Progenitor cell of endocrine pancreas (in vitro differentiated cells): Measurements from ENCODE around the gene EBPL. TPM values are rescaled to one million over a fixed set of nuclear protein-coding genes. Genes with fewer than 3 reads are reported as not detected.

Experiments used
- DNase-seq: peaks from one replicate; pipeline ENCODE4 v3.0.0; 2021; ENCODE audit warnings: low spot score; ENCODE audit not compliant: unreplicated experiment
- H3K27ac Mint-ChIP-seq: 2 replicates; pipeline ENCODE4 v1.8.0; 2021; ENCODE audit warnings: mild to moderate bottlenecking, moderate library complexity, mixed read lengths
- H3K27me3 Mint-ChIP-seq: 2 replicates; pipeline ENCODE4 v1.8.0; 2021; ENCODE audit warnings: mixed read lengths
- H3K36me3 Mint-ChIP-seq: 2 replicates; pipeline ENCODE4 v1.8.0; 2022; ENCODE audit warnings: mixed read lengths; ENCODE audit not compliant: insufficient read depth
- H3K4me1 Mint-ChIP-seq: 2 replicates; pipeline ENCODE4 v1.8.0; 2021; ENCODE audit warnings: low read depth, mixed read lengths
- H3K4me3 Mint-ChIP-seq: 2 replicates; pipeline ENCODE4 v1.8.0; 2021; ENCODE audit warnings: low read depth, mild to moderate bottlenecking, moderate library complexity, mixed read lengths
- H3K9me3 Mint-ChIP-seq: 2 replicates; pipeline ENCODE4 v1.8.0; 2021; ENCODE audit warnings: low read depth, mixed read lengths
- total RNA-seq: library from RNA; stranded (reverse); gene quantifications from 2 replicates; pipeline ENCODE4 v1.2.1, GENCODE V29; 2021
- TF ChIP-seq, protein P1 (sequence below): fragments of 200-600 bp; sonication (generic); IDR thresholded peaks from one replicate; pipeline ENCODE4 v1.5.0; 2021; ENCODE audit warnings: antibody characterized with exemption, mild to moderate bottlenecking; ENCODE audit not compliant: unreplicated experiment

Gene EBPL
- total RNA-seq, 1 donor from 2014 or later = 53.9 TPM

DNA sequence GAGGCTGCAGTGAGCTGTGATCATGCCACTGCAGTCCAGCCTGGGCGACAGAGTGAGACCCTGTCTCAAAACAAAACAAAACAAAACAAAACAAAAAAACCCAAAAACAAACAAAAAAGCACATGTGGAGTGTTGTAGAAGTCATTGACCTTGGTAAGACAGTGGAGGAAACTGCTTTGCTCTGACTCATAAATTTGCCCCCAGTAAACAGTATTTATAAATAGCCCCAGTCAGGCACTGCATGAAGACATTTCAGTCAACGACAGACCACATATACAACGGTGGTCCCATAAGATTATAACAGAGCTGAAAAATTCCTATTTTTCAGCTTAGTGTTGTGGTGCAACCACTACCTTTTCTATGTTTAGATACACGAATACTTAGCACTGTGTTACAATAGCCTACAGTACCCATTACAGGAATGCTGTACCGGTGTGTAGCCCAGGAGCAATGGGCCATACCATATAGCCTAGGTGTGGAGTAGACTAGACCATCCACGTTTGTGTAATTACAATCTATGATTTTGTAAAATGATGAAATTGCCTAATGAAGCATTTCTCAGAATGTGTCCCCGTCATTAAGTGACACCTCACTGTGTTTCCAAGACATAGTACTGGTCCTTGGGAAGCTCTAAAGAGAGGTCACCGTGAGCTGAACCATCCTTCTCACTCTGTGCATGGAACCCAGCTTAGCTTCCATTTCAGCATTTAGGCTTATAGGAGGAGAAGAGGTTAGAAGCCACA, 61.9 kb downstream of the EBPL start:
- peaks cover 6% of the 10 kb centered on the region for H3K27me3 Mint-ChIP-seq

DNA sequence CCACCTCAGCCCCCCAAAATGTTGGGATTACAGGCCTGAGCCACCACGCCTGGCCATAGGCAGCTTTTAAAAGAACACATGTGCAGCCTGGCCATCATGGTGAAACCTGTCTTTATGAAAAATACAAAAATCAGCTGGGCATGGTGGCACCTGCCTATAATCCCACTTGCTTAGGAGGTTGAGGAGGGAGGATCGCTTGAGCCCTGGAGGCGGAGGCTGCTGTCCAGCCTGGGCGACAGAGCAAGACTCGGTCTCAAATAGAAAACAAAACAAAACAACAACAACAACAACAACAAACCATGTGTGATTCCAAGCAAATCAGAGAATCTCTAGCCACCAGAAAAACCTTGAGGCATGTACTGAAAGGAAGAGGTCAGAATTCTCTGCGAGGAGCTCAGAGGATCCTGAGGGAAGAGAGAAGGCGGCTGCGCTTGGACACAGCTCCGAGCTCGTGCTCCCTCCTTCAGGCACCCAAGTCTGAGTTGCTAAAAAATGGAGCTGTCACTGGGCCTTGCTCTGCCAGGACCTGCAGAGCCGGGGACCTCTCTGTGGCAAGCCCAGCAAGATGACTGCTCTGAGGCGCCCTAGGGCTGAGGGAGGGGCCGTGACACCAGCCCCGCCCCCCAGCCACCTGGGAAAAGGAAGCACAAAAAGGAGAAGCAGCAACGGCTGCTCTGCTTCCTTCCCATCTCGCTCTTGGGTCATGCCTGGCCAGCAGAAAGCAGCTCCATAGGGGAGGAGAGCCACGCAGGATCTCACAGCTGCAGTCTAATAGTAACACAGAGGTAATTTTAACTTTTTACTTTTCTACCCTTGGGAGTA, 63.2 kb downstream of the EBPL start, which contains the start of gene ARL11:
ARL11 (plus strand) TSS at position 677 of the 822 bp plus-strand sequence. CDS start 1,941 bp downstream, outside the sequence.
- H3K4me3 Mint-ChIP-seq = no peak within 1 kb of the TSS
- H3K27me3 Mint-ChIP-seq = peaks cover 1% of the 10 kb centered on the region
- H3K9me3 Mint-ChIP-seq = no peaks in the 10 kb centered on the region
- no peak within 1 kb of the TSS for H3K27ac Mint-ChIP-seq
- no peaks in the 10 kb centered on the region for H3K4me1 Mint-ChIP-seq
- TF ChIP-seq, protein P1, sequence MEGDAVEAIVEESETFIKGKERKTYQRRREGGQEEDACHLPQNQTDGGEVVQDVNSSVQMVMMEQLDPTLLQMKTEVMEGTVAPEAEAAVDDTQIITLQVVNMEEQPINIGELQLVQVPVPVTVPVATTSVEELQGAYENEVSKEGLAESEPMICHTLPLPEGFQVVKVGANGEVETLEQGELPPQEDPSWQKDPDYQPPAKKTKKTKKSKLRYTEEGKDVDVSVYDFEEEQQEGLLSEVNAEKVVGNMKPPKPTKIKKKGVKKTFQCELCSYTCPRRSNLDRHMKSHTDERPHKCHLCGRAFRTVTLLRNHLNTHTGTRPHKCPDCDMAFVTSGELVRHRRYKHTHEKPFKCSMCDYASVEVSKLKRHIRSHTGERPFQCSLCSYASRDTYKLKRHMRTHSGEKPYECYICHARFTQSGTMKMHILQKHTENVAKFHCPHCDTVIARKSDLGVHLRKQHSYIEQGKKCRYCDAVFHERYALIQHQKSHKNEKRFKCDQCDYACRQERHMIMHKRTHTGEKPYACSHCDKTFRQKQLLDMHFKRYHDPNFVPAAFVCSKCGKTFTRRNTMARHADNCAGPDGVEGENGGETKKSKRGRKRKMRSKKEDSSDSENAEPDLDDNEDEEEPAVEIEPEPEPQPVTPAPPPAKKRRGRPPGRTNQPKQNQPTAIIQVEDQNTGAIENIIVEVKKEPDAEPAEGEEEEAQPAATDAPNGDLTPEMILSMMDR = no peak
- no peak for DNase-seq
- H3K36me3 Mint-ChIP-seq = no peaks in the 10 kb centered on the region

More for the DNA sequence above, 61.9 kb downstream of the EBPL start:
- Mint-ChIP-seq H3K36me3 (no peaks in the 10 kb centered on the region), H3K4me3 (no peak overlapping the region), H3K27ac (no peak overlapping the region), H3K4me1 (no peaks in the 10 kb centered on the region), H3K9me3 (no peaks in the 10 kb centered on the region)
- DNase-seq = no peak
- TF ChIP-seq, protein P1 = no peak

DNA sequence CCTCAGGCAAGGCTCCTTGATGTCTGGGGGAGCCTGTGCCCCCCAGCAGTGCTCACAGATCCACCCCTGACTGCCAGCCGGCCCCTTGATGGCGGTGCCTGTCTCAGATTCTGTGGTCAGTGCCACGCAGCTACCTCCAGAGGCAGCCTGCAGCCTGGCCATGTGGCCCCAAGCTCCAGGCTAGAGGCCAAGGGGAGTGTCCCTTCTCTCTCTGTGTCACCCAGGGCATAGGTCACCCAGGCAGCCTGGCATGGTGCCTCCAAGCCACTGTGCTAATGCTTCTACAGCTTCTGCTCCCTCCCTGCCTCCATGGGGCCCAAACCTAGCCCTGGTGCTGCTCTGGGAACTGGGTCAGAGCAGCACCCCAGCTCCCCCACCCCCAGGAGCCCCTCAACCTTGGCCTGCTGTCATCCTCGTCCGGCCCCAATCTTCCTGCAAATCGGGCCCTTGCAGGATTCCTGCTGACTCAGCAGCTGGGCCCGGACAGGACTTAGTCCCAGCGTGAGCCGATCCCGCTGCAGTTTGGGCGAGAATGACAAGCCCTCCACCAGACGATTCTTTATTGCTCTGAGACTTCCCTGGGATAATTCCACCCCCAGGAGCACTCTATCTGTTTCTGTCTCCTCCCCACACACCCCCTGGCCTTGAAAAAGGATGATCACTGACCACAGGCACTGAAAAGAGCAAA, 65.8 kb downstream of the EBPL start:
- TF ChIP-seq, protein P1 = no peak

DNA sequence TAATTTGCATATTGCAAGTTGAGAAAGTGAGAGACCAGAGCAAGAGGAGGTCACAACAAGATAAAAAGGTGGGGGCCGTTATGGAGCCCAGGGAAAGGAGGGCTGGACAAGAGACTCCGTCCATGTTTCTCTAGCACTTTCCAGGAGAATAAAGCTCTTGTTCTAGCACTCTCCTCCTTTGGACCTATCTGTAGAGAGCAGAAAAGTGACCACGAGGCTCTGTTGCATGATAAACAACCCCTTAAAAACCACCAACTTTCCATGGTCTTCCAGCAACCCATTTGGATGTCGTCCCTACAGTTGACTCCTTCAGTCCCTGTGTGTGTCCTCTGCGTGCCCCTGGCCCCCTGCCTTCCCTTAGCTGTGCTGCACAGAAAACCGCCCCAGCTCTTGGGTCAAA, 67.1 kb downstream of the EBPL start:
- Mint-ChIP-seq H3K4me3 (no peak overlapping the region), H3K9me3 (no peaks in the 10 kb centered on the region), H3K27ac (no peak overlapping the region), H3K36me3 (no peaks in the 10 kb centered on the region), H3K27me3 (no peaks in the 10 kb centered on the region), H3K4me1 (no peaks in the 10 kb centered on the region)
- TF ChIP-seq, protein P1 = no peak
- DNase-seq = no peak

More for the DNA sequence above, 65.8 kb downstream of the EBPL start:
- no peaks in the 10 kb centered on the region for H3K36me3 Mint-ChIP-seq
- no peak overlapping the region for H3K27ac Mint-ChIP-seq
- H3K27me3 Mint-ChIP-seq = no peaks in the 10 kb centered on the region
- no peaks in the 10 kb centered on the region for H3K4me1 Mint-ChIP-seq
- no peak for DNase-seq
- no peaks in the 10 kb centered on the region for H3K9me3 Mint-ChIP-seq
- H3K4me3 Mint-ChIP-seq = no peak overlapping the region
